ENCODE results near the gene ATP9A.

The ATP9A gene

DNA sequence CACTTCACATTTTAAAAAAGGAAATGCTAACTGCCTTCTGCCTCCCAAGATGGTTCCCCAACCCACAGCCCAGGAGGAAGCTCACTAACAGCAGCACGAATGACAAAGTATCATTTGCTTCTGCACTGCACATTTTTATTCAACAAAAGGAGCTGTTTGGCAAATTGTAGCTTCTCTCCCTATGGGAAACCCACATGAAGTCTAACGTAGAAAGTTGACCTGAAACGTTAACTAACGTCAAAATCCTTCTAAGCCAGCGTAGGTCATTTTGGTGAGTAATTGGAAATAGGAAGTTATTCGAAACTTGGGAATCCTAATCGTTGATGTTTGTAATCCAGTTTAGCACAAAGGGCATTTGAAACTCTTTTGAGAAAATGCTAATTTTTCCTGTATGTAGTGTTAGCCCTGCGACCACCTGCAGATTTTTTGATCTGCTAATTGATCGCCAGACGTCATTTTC is 31.2 kb upstream of the ATP9A start:
- Histone ChIP-seq H3K4me1 (ENCODE audit: control insufficient read depth in 1 of 2, insufficient read depth in 2 of 2, low read length in 2 of 2) (peaks cover 5 to 11% of the 10 kb centered on the region in 2 experiments), H3K4ac (ENCODE audit: low read depth, low read length) (peak overlapping the region; percentile 65), H3K27me3 (ENCODE audit: insufficient read depth, low read length) (no peaks in the 10 kb centered on the region), H2AFZ (ENCODE audit: insufficient read depth, low read length, poor library complexity) (no peak overlapping the region), H3K9ac (ENCODE audit: low read length) (no peak overlapping the region), H3K23ac (ENCODE audit: low read length) (no peak overlapping the region), H3K36me3 (ENCODE audit: control insufficient read depth in 1 of 2, insufficient read depth in 2 of 2, low read length in 2 of 2) (no peaks in the 10 kb centered on the region), H3K79me2 (ENCODE audit: control insufficient read depth, insufficient read depth, low read length, poor library complexity) (peaks cover 33% of the 10 kb centered on the region), H3K9me3 (ENCODE audit: insufficient read depth, low read depth, low read length) (no peaks in the 10 kb centered on the region), H3K4me3 (ENCODE audit: low read depth, low read length) (no peak overlapping the region), H2BK5ac (ENCODE audit: low read depth, low read length, poor library complexity) (no peak overlapping the region), H2BK12ac (ENCODE audit: low read length) (no peak overlapping the region), H4K12ac (ENCODE audit: low read depth, low read length) (no peak overlapping the region), H3K18ac (ENCODE audit: low read length) (no peak overlapping the region), H3K79me1 (ENCODE audit: low read length) (peaks cover 19% of the 10 kb centered on the region), H3K4me2 (ENCODE audit: low read length) (peak overlapping the region; percentile 76), H2BK120ac (ENCODE audit: insufficient read depth, low read length, poor library complexity) (no peak overlapping the region), H3K27ac (ENCODE audit: low read depth, low read length) (no peak overlapping the region), H4K8ac (ENCODE audit: low read depth, low read length) (no peak overlapping the region), H2AK5ac (ENCODE audit: low read length) (no peak overlapping the region), H4K91ac (ENCODE audit: low read depth, low read length) (no peak overlapping the region), H3K14ac (ENCODE audit: low read length) (no peak overlapping the region)
- WGBS (ENCODE audit: extremely low coverage, insufficient coverage, insufficient read length) = no CpG with 5 or more reads among the region's 10 CpGs
- DNase-seq = no peak

DNA sequence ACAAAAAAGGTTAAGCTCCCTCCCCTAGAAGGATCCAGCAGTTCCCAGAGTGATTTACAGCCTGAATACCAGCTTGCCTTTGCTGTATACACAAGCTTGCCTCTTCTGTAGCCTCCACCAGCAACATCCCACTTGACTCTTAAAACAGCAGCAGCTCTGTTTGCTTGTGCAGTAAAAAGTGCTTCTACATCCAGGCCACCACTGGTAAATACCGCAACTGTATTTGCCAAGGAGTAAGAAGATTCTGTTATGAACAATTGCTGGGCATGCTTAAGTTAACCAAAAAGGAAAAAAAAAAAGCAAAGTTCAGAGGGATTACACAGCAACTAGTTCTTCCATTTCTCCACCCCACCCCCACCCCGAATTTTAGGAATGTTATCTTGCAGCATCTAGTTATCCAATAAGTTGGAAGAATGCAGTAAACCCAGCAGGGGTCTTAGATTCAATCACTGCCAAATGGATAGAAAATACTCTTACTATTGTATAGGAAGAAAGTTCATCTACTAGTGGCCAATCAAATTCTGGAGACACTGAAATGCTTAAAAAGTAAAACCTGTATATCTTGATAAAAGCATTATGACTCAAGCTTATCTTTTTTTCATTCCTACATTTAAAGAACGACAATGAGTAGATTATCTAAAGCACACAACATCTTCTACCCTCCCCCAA is 29.3 kb upstream of the ATP9A start:
- H3K4me3 ChIP-seq (ENCODE audit: low read depth, low read length) = no peak overlapping the region
- no peak overlapping the region for H2BK5ac ChIP-seq (ENCODE audit: low read depth, low read length, poor library complexity)
- no CpG with 5 or more reads among the region's 3 CpGs for WGBS (ENCODE audit: extremely low coverage, insufficient coverage, insufficient read length)
- H4K91ac ChIP-seq (ENCODE audit: low read depth, low read length) = no peak overlapping the region
- peak overlapping the region; percentile 35 for H3K4me2 ChIP-seq (ENCODE audit: low read length)
- H3K4ac ChIP-seq (ENCODE audit: low read depth, low read length) = peak overlapping the region; percentile 92
- H3K9ac ChIP-seq (ENCODE audit: low read length) = no peak overlapping the region
- no peak overlapping the region for H3K23ac ChIP-seq (ENCODE audit: low read length)
- no peak overlapping the region for H3K14ac ChIP-seq (ENCODE audit: low read length)
- peak overlapping the region; percentile 20 for H3K27ac ChIP-seq (ENCODE audit: low read depth, low read length)
- peaks cover 38% of the 10 kb centered on the region for H3K79me2 ChIP-seq (ENCODE audit: control insufficient read depth, insufficient read depth, low read length, poor library complexity)
- H3K36me3 ChIP-seq (ENCODE audit: control insufficient read depth in 1 of 2, insufficient read depth in 2 of 2, low read length in 2 of 2) = peaks cover 0 to 4% of the 10 kb centered on the region in 2 experiments
- no peak overlapping the region for H3K18ac ChIP-seq (ENCODE audit: low read length)
- no peak overlapping the region for H4K12ac ChIP-seq (ENCODE audit: low read depth, low read length)
- peak overlapping the region; percentile 30 for H2BK12ac ChIP-seq (ENCODE audit: low read length)
- H2AFZ ChIP-seq (ENCODE audit: insufficient read depth, low read length, poor library complexity) = no peak overlapping the region
- H3K4me1 ChIP-seq (ENCODE audit: control insufficient read depth in 1 of 2, insufficient read depth in 2 of 2, low read length in 2 of 2) = peaks cover 5 to 11% of the 10 kb centered on the region in 2 experiments
- no peak overlapping the region for H2AK5ac ChIP-seq (ENCODE audit: low read length)
- no peaks in the 10 kb centered on the region for H3K27me3 ChIP-seq (ENCODE audit: insufficient read depth, low read length)
- no peak overlapping the region for H4K8ac ChIP-seq (ENCODE audit: low read depth, low read length)
- no peak overlapping the region for H2BK120ac ChIP-seq (ENCODE audit: insufficient read depth, low read length, poor library complexity)
- peak in 1 of 2 donors; percentile 53 for DNase-seq
- H3K79me1 ChIP-seq (ENCODE audit: low read length) = peaks cover 19% of the 10 kb centered on the region
- no peaks in the 10 kb centered on the region for H3K9me3 ChIP-seq (ENCODE audit: insufficient read depth, low read depth, low read length)

DNA sequence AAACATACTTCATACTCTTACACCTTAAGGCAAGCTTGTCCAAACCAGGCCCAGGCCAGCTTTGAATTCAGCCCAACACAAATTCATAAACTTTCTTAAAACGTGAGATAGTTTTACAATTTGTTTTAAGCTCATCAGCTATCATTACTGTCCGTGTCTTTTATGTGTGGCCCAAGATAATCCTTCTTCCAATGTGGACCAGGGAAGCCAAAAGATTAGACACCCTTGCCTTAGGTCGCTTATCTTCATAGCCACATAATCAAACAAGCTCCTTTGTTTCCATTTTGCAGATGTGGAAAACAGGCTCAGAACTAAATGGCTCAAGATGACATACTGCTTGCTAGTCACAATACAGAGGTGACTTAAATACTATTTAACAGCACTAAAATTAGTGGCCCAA is 28.1 kb upstream of the ATP9A start:
- Histone ChIP-seq H3K27me3 (ENCODE audit: insufficient read depth, low read length) (no peaks in the 10 kb centered on the region), H3K27ac (ENCODE audit: low read depth, low read length) (no peak overlapping the region), H3K79me1 (ENCODE audit: low read length) (peaks cover 10% of the 10 kb centered on the region), H2BK120ac (ENCODE audit: insufficient read depth, low read length, poor library complexity) (no peak overlapping the region), H3K9me3 (ENCODE audit: insufficient read depth, low read depth, low read length) (peaks cover 1% of the 10 kb centered on the region), H2BK12ac (ENCODE audit: low read length) (no peak overlapping the region), H2BK5ac (ENCODE audit: low read depth, low read length, poor library complexity) (no peak overlapping the region), H4K8ac (ENCODE audit: low read depth, low read length) (no peak overlapping the region), H3K4me2 (ENCODE audit: low read length) (no peak overlapping the region), H3K23ac (ENCODE audit: low read length) (no peak overlapping the region), H2AK5ac (ENCODE audit: low read length) (no peak overlapping the region), H3K4me3 (ENCODE audit: low read depth, low read length) (no peak overlapping the region), H3K18ac (ENCODE audit: low read length) (no peak overlapping the region), H4K12ac (ENCODE audit: low read depth, low read length) (no peak overlapping the region), H3K36me3 (ENCODE audit: control insufficient read depth in 1 of 2, insufficient read depth in 2 of 2, low read length in 2 of 2) (peaks cover 10 to 14% of the 10 kb centered on the region in 2 experiments), H3K14ac (ENCODE audit: low read length) (no peak overlapping the region), H3K79me2 (ENCODE audit: control insufficient read depth, insufficient read depth, low read length, poor library complexity) (peaks cover 29% of the 10 kb centered on the region), H3K4me1 (ENCODE audit: control insufficient read depth in 1 of 2, insufficient read depth in 2 of 2, low read length in 2 of 2) (peaks cover 5 to 11% of the 10 kb centered on the region in 2 experiments), H2AFZ (ENCODE audit: insufficient read depth, low read length, poor library complexity) (no peak overlapping the region), H3K9ac (ENCODE audit: low read length) (no peak overlapping the region), H4K91ac (ENCODE audit: low read depth, low read length) (no peak overlapping the region), H3K4ac (ENCODE audit: low read depth, low read length) (peak overlapping the region; percentile 90)
- no peak for DNase-seq
- WGBS (ENCODE audit: extremely low coverage, insufficient coverage, insufficient read length) = no CpG with 5 or more reads among the region's 3 CpGs

DNA sequence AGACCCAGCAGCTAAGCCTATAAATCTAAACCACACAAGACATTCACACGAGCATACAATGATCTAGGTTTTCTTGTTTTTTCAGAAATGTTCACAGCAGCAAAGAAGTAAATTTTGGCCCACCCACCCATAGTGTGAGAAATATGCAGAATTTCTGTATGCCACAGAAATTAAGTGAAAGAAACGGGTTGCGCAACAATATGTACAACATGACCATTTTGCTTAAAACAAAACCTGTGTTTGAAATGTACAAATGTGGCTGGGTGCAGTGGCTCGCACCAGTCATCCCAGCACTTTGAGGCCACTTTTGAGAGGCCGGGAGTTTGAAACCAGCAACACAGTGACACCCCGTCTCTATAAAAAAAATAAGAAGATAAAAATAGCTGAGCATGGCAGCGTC is 24.8 kb upstream of the ATP9A start:
- Histone ChIP-seq H3K79me2 (ENCODE audit: control insufficient read depth, insufficient read depth, low read length, poor library complexity) (peaks cover 14% of the 10 kb centered on the region), H3K4me2 (ENCODE audit: low read length) (no peak overlapping the region), H3K27ac (ENCODE audit: low read depth, low read length) (no peak overlapping the region), H2AK5ac (ENCODE audit: low read length) (no peak overlapping the region), H3K4ac (ENCODE audit: low read depth, low read length) (peak overlapping the region; percentile 95), H2BK12ac (ENCODE audit: low read length) (no peak overlapping the region), H2BK120ac (ENCODE audit: insufficient read depth, low read length, poor library complexity) (no peak overlapping the region), H3K9ac (ENCODE audit: low read length) (no peak overlapping the region), H2AFZ (ENCODE audit: insufficient read depth, low read length, poor library complexity) (no peak overlapping the region), H4K91ac (ENCODE audit: low read depth, low read length) (no peak overlapping the region), H3K27me3 (ENCODE audit: insufficient read depth, low read length) (no peaks in the 10 kb centered on the region), H3K4me1 (ENCODE audit: control insufficient read depth in 1 of 2, insufficient read depth in 2 of 2, low read length in 2 of 2) (peaks cover 0 to 3% of the 10 kb centered on the region in 2 experiments), H3K14ac (ENCODE audit: low read length) (no peak overlapping the region), H3K79me1 (ENCODE audit: low read length) (no peaks in the 10 kb centered on the region), H4K12ac (ENCODE audit: low read depth, low read length) (no peak overlapping the region), H3K18ac (ENCODE audit: low read length) (no peak overlapping the region), H4K8ac (ENCODE audit: low read depth, low read length) (no peak overlapping the region), H3K9me3 (ENCODE audit: insufficient read depth, low read depth, low read length) (peaks cover 1% of the 10 kb centered on the region), H3K36me3 (ENCODE audit: control insufficient read depth in 1 of 2, insufficient read depth in 2 of 2, low read length in 2 of 2) (peaks cover 36 to 43% of the 10 kb centered on the region in 2 experiments), H3K4me3 (ENCODE audit: low read depth, low read length) (no peak overlapping the region), H3K23ac (ENCODE audit: low read length) (no peak overlapping the region), H2BK5ac (ENCODE audit: low read depth, low read length, poor library complexity) (no peak overlapping the region)
- WGBS (ENCODE audit: extremely low coverage, insufficient coverage, insufficient read length) = no CpG with 5 or more reads among the region's 7 CpGs
- DNase-seq = no peak
